Neural cell (in vitro differentiated cells): ENCODE measurements around the gene CCNQ. TPM values are rescaled to one million over a fixed set of nuclear protein-coding genes. Genes with fewer than 3 reads are reported as not detected.

Experiments used
- H2AFZ ChIP-seq: fragments of 200-600, 300-800 bp; sonication (generic), shearing (Covaris generic); 2 replicates; pipeline ENCODE4 v1.6.0; 2014; ENCODE audit warnings: low read depth, mild to moderate bottlenecking, antibody characterized with exemption, low read length, moderate library complexity
- H3F3A ChIP-seq: fragments of 200-600 bp; shearing (Covaris generic); 2 replicates; pipeline ENCODE4 v1.6.1; 2016; ENCODE audit warnings: mild to moderate bottlenecking, moderate library complexity, mixed read lengths, antibody characterized with exemption, low read length; ENCODE audit not compliant: insufficient read depth, poor library complexity, severe bottlenecking
- H3K27ac ChIP-seq: fragments of 200-600, 300-800 bp; sonication (generic), shearing (Covaris generic); 2 replicates; pipeline ENCODE4 v1.5.1; 2014; ENCODE audit warnings: mild to moderate bottlenecking, low read length, moderate library complexity
- H3K27me3 ChIP-seq: fragments of 300-800, 200-600 bp; sonication (generic), shearing (Covaris generic); 2 replicates; pipeline ENCODE4 v1.6.0; 2014; ENCODE audit warnings: mild to moderate bottlenecking, low read depth, low read length, moderate library complexity; ENCODE audit not compliant: insufficient read depth
- H3K36me3 ChIP-seq: fragments of 300-800, 200-600 bp; sonication (generic), shearing (Covaris generic); 2 replicates; pipeline ENCODE4 v1.5.1; 2014; ENCODE audit warnings: mild to moderate bottlenecking, antibody characterized with exemption, low read length, moderate library complexity; ENCODE audit not compliant: insufficient read depth
- H3K4me2 ChIP-seq: fragments of 300-800, 200-600 bp; sonication (generic), shearing (Covaris generic); 2 replicates; pipeline ENCODE4 v1.6.0; 2014; ENCODE audit warnings: mild to moderate bottlenecking, low read length
- H3K4me3 ChIP-seq: fragments of 300-800, 200-600 bp; sonication (generic), shearing (Covaris generic); 2 replicates; pipeline ENCODE4 v1.5.1; 2014; ENCODE audit warnings: mild to moderate bottlenecking, low read length, moderate library complexity
- H3K79me2 ChIP-seq: fragments of 200-600 bp; shearing (Covaris generic); replicated peaks from 2 replicates; pipeline ENCODE4 v1.6.0; 2014; ENCODE audit warnings: mild to moderate bottlenecking, low read length, moderate library complexity; ENCODE audit not compliant: insufficient read depth
- H3K9ac ChIP-seq: fragments of 300-800, 200-600 bp; sonication (generic), shearing (Covaris generic); 2 replicates; pipeline ENCODE4 v1.6.1; 2016; ENCODE audit warnings: mild to moderate bottlenecking, low read length, mixed read lengths
- H3K9me2 ChIP-seq: fragments of 200-600 bp; shearing (Covaris generic); 2 replicates; pipeline ENCODE4 v1.6.1; 2016; ENCODE audit warnings: mild to moderate bottlenecking, low read length, mixed read lengths; ENCODE audit not compliant: insufficient read depth
- H3K9me3 ChIP-seq: fragments of 200-600, 300-800 bp; sonication (generic), shearing (Covaris generic); 2 replicates; pipeline ENCODE4 v1.6.1; 2016; ENCODE audit warnings: mild to moderate bottlenecking, mixed run types, low read length, moderate library complexity, mixed read lengths
- H4K20me1 ChIP-seq: fragments of 200-600 bp; shearing (Covaris generic); 2 replicates; pipeline ENCODE4 v1.6.1; 2016; ENCODE audit warnings: mild to moderate bottlenecking, mixed run types; ENCODE audit not compliant: insufficient read depth
- CTCF ChIP-seq: fragments of 450-650 bp; IDR thresholded peaks from 2 replicates; pipeline ENCODE4 v1.5.1; 2014; ENCODE audit warnings: antibody characterized with exemption, mild to moderate bottlenecking, moderate library complexity; ENCODE audit not compliant: poor library complexity, severe bottlenecking
- EP300 ChIP-seq: fragments of 450-650 bp; conservative IDR thresholded peaks from 2 replicates; pipeline ENCODE4 v1.6.1; 2014; ENCODE audit warnings: antibody characterized with exemption, mild to moderate bottlenecking, moderate library complexity; ENCODE audit not compliant: poor library complexity, severe bottlenecking
- EZH2 ChIP-seq: fragments of 200-600, 300-800 bp; shearing (Covaris generic), sonication (generic); IDR thresholded peaks from 2 replicates; pipeline ENCODE4 v1.6.1; 2014; ENCODE audit warnings: antibody characterized with exemption, low read length, borderline replicate concordance, mild to moderate bottlenecking; ENCODE audit not compliant: insufficient read depth, poor library complexity, severe bottlenecking
- MXI1 ChIP-seq: fragments of 450-650 bp; conservative IDR thresholded peaks from 2 replicates; pipeline ENCODE4 v1.6.1; 2014; ENCODE audit warnings: antibody characterized with exemption, mild to moderate bottlenecking; ENCODE audit not compliant: poor library complexity, severe bottlenecking
- POLR2AphosphoS5 ChIP-seq: IDR thresholded peaks from 2 replicates; pipeline ENCODE4 v1.6.1; 2012
- RAD21 ChIP-seq: fragments of 450-650 bp; conservative IDR thresholded peaks from 2 replicates; pipeline ENCODE4 v1.6.1; 2014; ENCODE audit warnings: antibody characterized with exemption, mild to moderate bottlenecking, moderate library complexity
- REST ChIP-seq: IDR thresholded peaks from 2 replicates; pipeline ENCODE4 v1.6.1; 2012; ENCODE audit warnings: borderline replicate concordance
- SMC3 ChIP-seq: fragments of 450-650 bp; conservative IDR thresholded peaks from 2 replicates; pipeline ENCODE4 v1.6.1; 2014; ENCODE audit warnings: antibody characterized with exemption, mild to moderate bottlenecking, moderate library complexity; ENCODE audit not compliant: poor library complexity
- TAF1 ChIP-seq: IDR thresholded peaks from 2 replicates; pipeline ENCODE4 v1.6.1; 2012; ENCODE audit warnings: low read depth
- polyA plus RNA-seq: library from polyadenylated mRNA; depleted of rRNA; stranded (reverse); fragments of >200 nt; gene quantifications from 2 replicates; pipeline ENCODE4 v1.2.3, GENCODE V29; 2014

Gene CCNQ
- polyA plus RNA-seq, 1 donor from 2014 or later, result 61.2 TPM

- no peak overlapping the region for H3K4me3 ChIP-seq
- TF ChIP-seq POLR2AphosphoS5 (no peak), TAF1 (no peak), EP300 (no peak), REST (no peak), CTCF (no peak), SMC3 (no peak), EZH2 (no peak), MXI1 (no peak)
- no peak overlapping the region for H3K4me2 ChIP-seq
- H3K36me3 ChIP-seq, result no peaks in the 10 kb centered on the region
- H2AFZ ChIP-seq, result no peak overlapping the region
- no peaks in the 10 kb centered on the region for H3F3A ChIP-seq
- no peaks in the 10 kb centered on the region for H3K9me2 ChIP-seq
- no peaks in the 10 kb centered on the region for H3K27me3 ChIP-seq
- H3K79me2 ChIP-seq, result no peaks in the 10 kb centered on the region
- no peak overlapping the region for H3K9ac ChIP-seq
- H3K9me3 ChIP-seq, result no peaks in the 10 kb centered on the region
- H4K20me1 ChIP-seq, result no peaks in the 10 kb centered on the region
- no peak overlapping the region for H3K27ac ChIP-seq
Observed at GRCh38 chrX:153572601-153573000, 26.3 kb downstream of the CCNQ start.

- no peaks in the 10 kb centered on the region for H4K20me1 ChIP-seq
- no peaks in the 10 kb centered on the region for H3K9me3 ChIP-seq
- H3K9ac ChIP-seq, result no peak overlapping the region
- H3K4me3 ChIP-seq, result no peak overlapping the region
- no peak overlapping the region for H3K27ac ChIP-seq
- H3F3A ChIP-seq, result no peaks in the 10 kb centered on the region
- no peaks in the 10 kb centered on the region for H3K36me3 ChIP-seq
- TF ChIP-seq EZH2 (no peak), RAD21 (no peak), POLR2AphosphoS5 (no peak), SMC3 (no peak), EP300 (no peak), REST (no peak), TAF1 (no peak), CTCF (no peak), MXI1 (no peak)
- no peaks in the 10 kb centered on the region for H3K79me2 ChIP-seq
- no peak overlapping the region for H3K4me2 ChIP-seq
- H2AFZ ChIP-seq, result no peak overlapping the region
- H3K9me2 ChIP-seq, result no peaks in the 10 kb centered on the region
- H3K27me3 ChIP-seq, result no peaks in the 10 kb centered on the region
Observed at GRCh38 chrX:153571534-153571908, 27.4 kb downstream of the CCNQ start.
